Activated CD8-positive, alpha-beta memory T cell treated with anti-CD3 and anti-CD28 coated beads for 24 hours (primary cell): ENCODE measurements around the gene DDA1.
"Not testable (repeated sequence)": the region's sequence is repeated elsewhere in the genome, so short reads cannot be mapped to it uniquely, and the experiment has no call there.

Source experiments
- DNase-seq: peaks from one replicate; pipeline ENCODE4 v3.0.0-alpha.2; 2020

The DDA1 gene

GRCh38 chr19:17348700-17349099 lies 39.3 kb downstream of the DDA1 start:
- DNase-seq, result no peak

GRCh38 chr19:17351815-17352435 lies 42.6 kb downstream of the DDA1 start:
- DNase-seq, result no peak

GRCh38 chr19:17352608-17353280 lies 43.4 kb downstream of the DDA1 start:
- no peak for DNase-seq

GRCh38 chr19:17353386-17353785 lies 44.0 kb downstream of the DDA1 start:
- no peak for DNase-seq

GRCh38 chr19:17357078-17357666 lies 47.8 kb downstream of the DDA1 start:
- DNase-seq, result no peak

- DNase-seq, result no peak
Measured at GRCh38 chr19:17357724-17358123, 48.4 kb downstream of the DDA1 start.

- no peak for DNase-seq
Measured at GRCh38 chr19:17358395-17358794, 49.0 kb downstream of the DDA1 start.

GRCh38 chr19:17359905-17360800 lies 50.8 kb downstream of the DDA1 start:
- DNase-seq, result no peak

GRCh38 chr19:17363852-17364605 lies 54.7 kb downstream of the DDA1 start:
- DNase-seq, result not testable (repeated sequence)

GRCh38 chr19:17365361-17365760 lies 56.0 kb downstream of the DDA1 start:
- DNase-seq, result no peak

GRCh38 chr19:17370026-17370587 lies 60.7 kb downstream of the DDA1 start:
- DNase-seq, result no peak
